CD4-positive, alpha-beta memory T cell (primary cell): Measurements from ENCODE around the gene UBAP2. TPM values are rescaled to one million over a fixed set of nuclear protein-coding genes. Genes with fewer than 3 reads are reported as not detected.
A peak's percentile ranks its signal among the peaks of the same experiment; 100 is the strongest.

Experiments
- CTCF ChIA-PET: fragments of 350-600 bp; sonication (Branson Sonifier 250); formaldehyde crosslinking; loops from one replicate; lab custom pipeline; 2021; ENCODE audit warnings: inconsistent platforms; ENCODE audit not compliant: partially characterized antibody; lab: Charles Lee
- POLR2A ChIA-PET: fragments of 350-600 bp; sonication (Branson Sonifier 250); formaldehyde crosslinking; loops from one replicate; lab custom pipeline; 2021; ENCODE audit not compliant: partially characterized antibody; lab: Charles Lee
- DNase-seq, 5 donors: peaks; one replicate each; pipeline versions ENCODE4 v3.0.0 to v3.0.0-alpha.2; 2020 to 2022; ENCODE audit warnings: mixed read lengths in 1 of 5
- H3K27ac ChIP-seq: one replicate; pipeline ENCODE4 v1.7.0; 2013; ENCODE audit warnings: low read depth, low read length
- H3K27me3 ChIP-seq: 2 replicates; pipeline ENCODE4 v1.7.0; 2013; ENCODE audit warnings: mild to moderate bottlenecking, low read length, moderate library complexity; ENCODE audit not compliant: insufficient read depth
- H3K36me3 ChIP-seq: 2 replicates; pipeline ENCODE4 v1.7.0; 2013; ENCODE audit warnings: mild to moderate bottlenecking, low read length, moderate library complexity; ENCODE audit not compliant: insufficient read depth
- H3K4me1 ChIP-seq: 2 replicates; pipeline ENCODE4 v1.7.0; 2013; ENCODE audit warnings: mild to moderate bottlenecking, low read length, moderate library complexity; ENCODE audit not compliant: insufficient read depth
- H3K4me3 ChIP-seq, 2 donors: one replicate each; pipeline ENCODE4 v1.7.0; 2013; ENCODE audit warnings: low read length in 2 of 2, mild to moderate bottlenecking in 1 of 2
- H3K9me3 ChIP-seq, 2 donors: one replicate each; pipeline ENCODE4 v1.7.0; 2013; ENCODE audit warnings: low read length in 2 of 2, control low read depth in 1 of 2; ENCODE audit not compliant: control insufficient read depth in 1 of 2
- H3K27ac Mint-ChIP-seq, 7 donors: one replicate each; pipeline ENCODE4 v1.8.0; 2020 to 2021; ENCODE audit warnings: mixed read lengths in 7 of 7, mild to moderate bottlenecking in 6 of 7, inconsistent platforms in 3 of 7, moderate library complexity in 3 of 7
- H3K27me3 Mint-ChIP-seq, 2 donors: one replicate each; pipeline ENCODE4 v1.8.0; 2020 to 2021; ENCODE audit warnings: mixed read lengths in 2 of 2
- H3K36me3 Mint-ChIP-seq, 2 donors: one replicate each; pipeline ENCODE4 v1.8.0; 2020 to 2021; ENCODE audit warnings: mixed read lengths in 2 of 2, inconsistent platforms in 1 of 2, mild to moderate bottlenecking in 1 of 2
- H3K4me1 Mint-ChIP-seq, 4 donors: one replicate each; pipeline ENCODE4 v1.8.0; 2020 to 2021; ENCODE audit warnings: mixed read lengths in 4 of 4, mild to moderate bottlenecking in 1 of 4
- H3K4me3 Mint-ChIP-seq, 8 donors: one replicate each; pipeline ENCODE4 v1.8.0; 2020 to 2021; ENCODE audit warnings: mixed read lengths in 8 of 8, mild to moderate bottlenecking in 7 of 8, moderate library complexity in 6 of 8, inconsistent platforms in 3 of 8
- H3K9me3 Mint-ChIP-seq, 8 donors: one replicate each; pipeline ENCODE4 v1.8.0; 2020 to 2021; ENCODE audit warnings: mixed read lengths in 8 of 8, mild to moderate bottlenecking in 5 of 8, inconsistent platforms in 3 of 8, moderate library complexity in 1 of 8
- intact Hi-C: fragments of 100-400 bp; cut with micrococcal nuclease; formaldehyde crosslinking; loops from one replicate; pipeline ENCODE4 v1.15.1; 2023
- polyA plus RNA-seq, 2 donors: library from polyadenylated mRNA; unstranded; fragments of 300-500 nt; fragmentation: Illumina TruSeq; gene quantifications; one replicate each; pipeline ENCODE4 v1.2.3, GENCODE V29; 2021
- total RNA-seq, 2 experiments: library from RNA; stranded (reverse); gene quantifications; one replicate each; pipeline ENCODE4 v1.2.3, GENCODE V29; 2021

UBAP2 gene
- total and polyA plus RNA-seq, 4 experiments from 2014 or later = 5.1 to 36.8 (median 24.8) TPM

GRCh38 chr9:33956544-33956943, 92.1 kb downstream of the UBAP2 start:
- H3K4me3 ChIP-seq = no peak overlapping the region
- DNase-seq = no peak
- no peak overlapping the region for H3K27ac Mint-ChIP-seq
- CTCF ChIA-PET = no interaction called here
- no peaks in the 10 kb centered on the region for H3K27me3 ChIP-seq
- H3K27ac ChIP-seq = no peak overlapping the region
- peaks cover under 1% of the 10 kb centered on the region for H3K36me3 ChIP-seq
- intact Hi-C loops = no loop called here
- H3K4me1 ChIP-seq = no peaks in the 10 kb centered on the region
- H3K4me1 Mint-ChIP-seq = peaks cover 0 to 2% (median under 1%) of the 10 kb centered on the region in 4 donors
- no peaks in the 10 kb centered on the region for H3K9me3 Mint-ChIP-seq
- POLR2A ChIA-PET = interaction anchor here (0.7 kb wide), 1 partner anchor 121 kb away, joined by 3 read pairs; no protein-coding TSS in a partner anchor
- peaks cover 35 to 53% of the 10 kb centered on the region in 2 donors for H3K36me3 Mint-ChIP-seq
- H3K9me3 ChIP-seq = no peaks in the 10 kb centered on the region
- H3K4me3 Mint-ChIP-seq = no peak overlapping the region
- H3K27me3 Mint-ChIP-seq = no peaks in the 10 kb centered on the region

- peaks cover 0 to 3% (median 1%) of the 10 kb centered on the region in 4 donors for H3K4me1 Mint-ChIP-seq
- Histone ChIP-seq H3K27me3 (no peaks in the 10 kb centered on the region), H3K4me3 (no peak overlapping the region), H3K36me3 (peaks cover 5% of the 10 kb centered on the region), H3K9me3 (no peaks in the 10 kb centered on the region), H3K4me1 (no peaks in the 10 kb centered on the region), H3K27ac (no peak overlapping the region)
- no peak overlapping the region for H3K4me3 Mint-ChIP-seq
- ChIA-PET POLR2A (no interaction called here), CTCF (interaction anchor here (0.5 kb wide), 1 partner anchor 1813 kb away, joined by 3 read pairs; no protein-coding TSS in a partner anchor)
- H3K36me3 Mint-ChIP-seq = peaks cover 36 to 55% of the 10 kb centered on the region in 2 donors
- intact Hi-C loops = no loop called here
- no peak for DNase-seq
- H3K27me3 Mint-ChIP-seq = no peaks in the 10 kb centered on the region
- H3K9me3 Mint-ChIP-seq = no peaks in the 10 kb centered on the region
- H3K27ac Mint-ChIP-seq = peak overlapping the region in 2 of 7 donors; percentile 12 to 48
Measured at GRCh38 chr9:33952066-33952465, 96.6 kb downstream of the UBAP2 start.

GRCh38 chr9:33950371-33950770, 98.3 kb downstream of the UBAP2 start:
- Mint-ChIP-seq H3K4me3 (no peak overlapping the region), H3K4me1 (peaks cover 0 to 3% (median 1%) of the 10 kb centered on the region in 4 donors), H3K27me3 (no peaks in the 10 kb centered on the region), H3K36me3 (peaks cover 45 to 58% of the 10 kb centered on the region in 2 donors), H3K27ac (peak overlapping the region in 1 of 7 donors; percentile 51), H3K9me3 (no peaks in the 10 kb centered on the region)
- no peak overlapping the region for H3K27ac ChIP-seq
- DNase-seq = no peak
- H3K27me3 ChIP-seq = no peaks in the 10 kb centered on the region
- H3K9me3 ChIP-seq = no peaks in the 10 kb centered on the region
- ChIA-PET CTCF (no interaction called here), POLR2A (no interaction called here)
- H3K4me1 ChIP-seq = no peaks in the 10 kb centered on the region
- H3K36me3 ChIP-seq = peaks cover 16% of the 10 kb centered on the region
- intact Hi-C loops = no loop called here
- H3K4me3 ChIP-seq = no peak overlapping the region

DNA sequence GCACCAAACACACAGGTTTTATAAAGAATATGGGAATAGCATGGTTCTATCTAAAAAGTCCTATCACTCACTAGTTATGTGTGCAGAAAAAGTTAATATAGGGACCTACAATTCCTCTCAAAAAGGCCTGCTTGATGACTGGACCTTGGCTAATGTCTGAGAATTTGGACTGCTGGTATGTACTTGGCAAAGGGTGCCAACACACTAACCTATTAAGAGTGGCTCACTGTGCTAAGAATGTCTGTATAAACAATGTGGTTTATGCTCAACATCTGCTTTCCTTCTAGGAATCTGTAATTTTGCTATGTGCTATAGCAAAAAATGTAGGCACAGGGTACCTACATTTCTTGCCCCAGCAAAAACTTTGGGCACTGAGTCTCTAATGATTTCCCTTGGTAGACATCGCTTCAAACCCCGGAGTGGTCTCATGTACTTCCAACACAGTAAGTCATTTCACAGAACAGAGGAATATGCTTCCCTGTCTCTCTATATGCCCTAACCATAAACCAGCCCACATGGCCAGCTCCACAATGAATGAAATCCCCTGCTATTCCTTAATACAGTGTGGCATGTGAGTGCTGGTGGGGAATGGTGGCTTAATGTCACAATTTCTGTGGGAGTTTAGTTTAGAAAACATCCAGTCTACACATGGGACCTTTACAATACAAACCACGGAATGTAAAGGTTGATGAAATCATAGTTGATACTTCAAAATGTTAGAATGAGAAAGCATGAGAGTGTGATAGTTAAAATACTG, 101.7 kb downstream of the UBAP2 start:
- no peaks in the 10 kb centered on the region for H3K27me3 Mint-ChIP-seq
- intact Hi-C loops = no loop called here

GRCh38 chr9:33943389-33943788, 105.3 kb downstream of the UBAP2 start:
- intact Hi-C loops = no loop called here
- H3K9me3 ChIP-seq = no peaks in the 10 kb centered on the region
- DNase-seq = no peak
- no peaks in the 10 kb centered on the region for H3K27me3 Mint-ChIP-seq
- peaks cover 52 to 61% of the 10 kb centered on the region in 2 donors for H3K36me3 Mint-ChIP-seq
- H3K36me3 ChIP-seq = peaks cover 30% of the 10 kb centered on the region
- peaks cover 0 to 4% (median 2%) of the 10 kb centered on the region in 4 donors for H3K4me1 Mint-ChIP-seq
- peak overlapping the region in 2 of 7 donors; percentile 37 to 62 for H3K27ac Mint-ChIP-seq
- no peak overlapping the region for H3K27ac ChIP-seq
- no peak overlapping the region for H3K4me3 ChIP-seq
- ChIA-PET POLR2A (no interaction called here), CTCF (interaction anchor here (1.3 kb wide), 1 partner anchor 17 kb away, joined by 4 read pairs; no protein-coding TSS in a partner anchor)
- H3K27me3 ChIP-seq = no peaks in the 10 kb centered on the region
- H3K4me1 ChIP-seq = no peaks in the 10 kb centered on the region
- no peak overlapping the region for H3K4me3 Mint-ChIP-seq
- H3K9me3 Mint-ChIP-seq = no peaks in the 10 kb centered on the region

More for the DNA sequence above, 101.7 kb downstream of the UBAP2 start:
- Mint-ChIP-seq H3K4me1 (peaks cover 0 to 3% (median 0%) of the 10 kb centered on the region in 4 donors), H3K4me3 (no peak overlapping the region), H3K36me3 (peaks cover 49 to 62% of the 10 kb centered on the region in 2 donors), H3K9me3 (no peaks in the 10 kb centered on the region), H3K27ac (no peak overlapping the region)
- ChIA-PET POLR2A (no interaction called here), CTCF (no interaction called here)
- Histone ChIP-seq H3K4me3 (no peak overlapping the region), H3K9me3 (no peaks in the 10 kb centered on the region), H3K4me1 (no peaks in the 10 kb centered on the region), H3K36me3 (peaks cover 23% of the 10 kb centered on the region), H3K27me3 (no peaks in the 10 kb centered on the region), H3K27ac (no peak overlapping the region)
- no peak for DNase-seq

DNA sequence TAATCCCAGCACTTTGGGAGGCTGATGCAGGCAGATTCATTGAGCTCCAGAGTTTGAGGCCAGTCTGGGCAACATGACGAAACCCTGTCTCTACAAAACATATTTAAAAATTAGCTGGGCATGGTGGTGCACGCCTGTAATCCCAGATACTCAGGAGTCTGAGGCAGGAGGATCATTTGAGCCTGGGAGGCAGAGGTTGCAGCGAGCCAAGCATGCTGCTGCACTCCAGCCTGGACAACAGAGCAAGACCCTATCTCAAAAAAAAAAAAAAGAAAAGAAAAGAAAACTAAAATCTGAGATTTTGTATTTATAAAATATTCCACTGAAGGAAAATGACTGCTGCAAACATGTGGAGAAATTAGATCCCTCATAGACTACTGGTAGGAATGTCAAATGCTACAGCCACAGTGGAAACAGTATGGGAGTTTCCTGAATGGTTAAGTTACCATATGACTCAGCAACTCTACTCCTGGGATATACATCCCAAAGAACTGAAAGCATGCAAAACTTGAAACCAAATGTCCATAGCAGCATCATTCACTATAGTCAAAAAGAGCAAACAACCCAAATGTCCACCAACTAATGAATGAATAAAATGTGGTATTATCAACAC, 106.1 kb downstream of the UBAP2 start:
- Mint-ChIP-seq H3K27ac (peak overlapping the region in 1 of 7 donors; percentile 41), H3K9me3 (no peaks in the 10 kb centered on the region), H3K4me3 (no peak overlapping the region), H3K27me3 (no peaks in the 10 kb centered on the region), H3K4me1 (peaks cover 0 to 4% (median 2%) of the 10 kb centered on the region in 4 donors), H3K36me3 (peaks cover 45 to 56% of the 10 kb centered on the region in 2 donors)
- Histone ChIP-seq H3K27ac (no peak overlapping the region), H3K27me3 (no peaks in the 10 kb centered on the region), H3K4me1 (no peaks in the 10 kb centered on the region), H3K9me3 (no peaks in the 10 kb centered on the region), H3K4me3 (no peak overlapping the region), H3K36me3 (peaks cover 30% of the 10 kb centered on the region)
- ChIA-PET POLR2A (no interaction called here), CTCF (interaction anchor here (1.3 kb wide), 1 partner anchor 16 kb away, joined by 4 read pairs; no protein-coding TSS in a partner anchor)
- no peak for DNase-seq
- intact Hi-C loops = no loop called here
